ENCODE results near the gene FAM234A.
"Not testable (repeated sequence)": the region's sequence is repeated elsewhere in the genome, so short reads cannot be mapped to it uniquely, and the experiment has no call there.

The FAM234A gene

DNA sequence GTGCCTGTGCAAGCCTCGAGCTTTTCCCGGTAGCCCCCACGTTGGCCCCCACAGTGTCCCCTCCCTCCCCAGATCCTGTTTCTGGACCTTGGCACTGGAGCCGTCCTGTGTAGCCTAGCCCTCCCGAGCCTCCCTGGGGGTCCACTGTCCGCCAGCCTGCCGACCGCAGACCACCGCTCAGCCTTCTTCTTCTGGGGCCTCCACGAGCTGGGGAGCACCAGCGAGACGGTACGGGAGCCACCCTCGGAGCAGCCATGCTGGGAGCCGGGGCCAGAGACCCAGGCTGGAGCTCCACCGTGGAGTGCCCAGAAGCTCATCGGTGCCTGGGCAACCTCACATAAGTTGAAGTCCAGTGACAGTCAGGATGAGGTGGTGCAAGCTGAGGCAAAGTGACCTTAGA lies 29.3 kb downstream of the FAM234A start:
- Histone ChIP-seq H3K4me3 (ENCODE audit: low read depth, low read length) (no peak overlapping the region), H3K27me3 (replicated peaks) (no peaks in the 10 kb centered on the region), H3K27ac (no peak overlapping the region), H3K36me3 (replicated peaks) (peaks cover 27% of the 10 kb centered on the region)
- no peak for DNase-seq
- in situ Hi-C loops (cut with HindIII; ENCODE audit: low pct_ligation_motif_present, low sequenced_read_pairs) = no loop called here
- TF ChIP-seq, protein P1, sequence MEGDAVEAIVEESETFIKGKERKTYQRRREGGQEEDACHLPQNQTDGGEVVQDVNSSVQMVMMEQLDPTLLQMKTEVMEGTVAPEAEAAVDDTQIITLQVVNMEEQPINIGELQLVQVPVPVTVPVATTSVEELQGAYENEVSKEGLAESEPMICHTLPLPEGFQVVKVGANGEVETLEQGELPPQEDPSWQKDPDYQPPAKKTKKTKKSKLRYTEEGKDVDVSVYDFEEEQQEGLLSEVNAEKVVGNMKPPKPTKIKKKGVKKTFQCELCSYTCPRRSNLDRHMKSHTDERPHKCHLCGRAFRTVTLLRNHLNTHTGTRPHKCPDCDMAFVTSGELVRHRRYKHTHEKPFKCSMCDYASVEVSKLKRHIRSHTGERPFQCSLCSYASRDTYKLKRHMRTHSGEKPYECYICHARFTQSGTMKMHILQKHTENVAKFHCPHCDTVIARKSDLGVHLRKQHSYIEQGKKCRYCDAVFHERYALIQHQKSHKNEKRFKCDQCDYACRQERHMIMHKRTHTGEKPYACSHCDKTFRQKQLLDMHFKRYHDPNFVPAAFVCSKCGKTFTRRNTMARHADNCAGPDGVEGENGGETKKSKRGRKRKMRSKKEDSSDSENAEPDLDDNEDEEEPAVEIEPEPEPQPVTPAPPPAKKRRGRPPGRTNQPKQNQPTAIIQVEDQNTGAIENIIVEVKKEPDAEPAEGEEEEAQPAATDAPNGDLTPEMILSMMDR (IDR thresholded peaks at IDR 0.05; ENCODE audit: low read depth, low read length, missing control alignments) = no peak

DNA sequence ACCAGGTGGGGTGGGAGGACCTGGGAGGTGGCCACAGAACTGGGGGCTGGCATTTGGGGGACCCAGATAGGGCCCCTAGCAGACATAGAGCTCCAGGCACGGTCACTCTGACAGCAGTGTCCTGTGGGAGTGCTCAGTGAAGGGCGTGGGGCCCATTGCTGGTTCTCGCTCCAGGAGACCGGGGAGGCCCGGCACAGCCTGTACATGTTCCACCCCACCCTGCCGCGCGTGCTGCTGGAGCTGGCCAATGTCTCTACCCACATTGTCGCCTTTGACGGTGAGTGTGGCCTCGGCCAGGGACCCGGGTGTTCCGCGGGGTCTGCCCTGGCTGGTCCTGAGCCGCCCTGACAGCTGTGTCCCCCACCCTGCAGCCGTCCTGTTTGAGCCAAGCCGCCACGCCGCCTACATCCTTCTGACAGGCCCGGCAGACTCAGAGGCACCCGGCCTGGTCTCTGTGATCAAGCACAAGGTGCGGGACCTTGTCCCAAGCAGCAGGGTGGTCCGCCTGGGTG lies 29.9 kb downstream of the FAM234A start:
- no peak overlapping the region for H3K27ac ChIP-seq
- DNase-seq = no peak
- TF ChIP-seq, protein P1 (IDR thresholded peaks at IDR 0.05; ENCODE audit: low read depth, low read length, missing control alignments) = no peak
- H3K36me3 ChIP-seq (replicated peaks) = peaks cover 23% of the 10 kb centered on the region
- no peak overlapping the region for H3K4me3 ChIP-seq (ENCODE audit: low read depth, low read length)
- no peaks in the 10 kb centered on the region for H3K27me3 ChIP-seq (replicated peaks)
- in situ Hi-C loops (cut with HindIII; ENCODE audit: low pct_ligation_motif_present, low sequenced_read_pairs) = no loop called here

DNA sequence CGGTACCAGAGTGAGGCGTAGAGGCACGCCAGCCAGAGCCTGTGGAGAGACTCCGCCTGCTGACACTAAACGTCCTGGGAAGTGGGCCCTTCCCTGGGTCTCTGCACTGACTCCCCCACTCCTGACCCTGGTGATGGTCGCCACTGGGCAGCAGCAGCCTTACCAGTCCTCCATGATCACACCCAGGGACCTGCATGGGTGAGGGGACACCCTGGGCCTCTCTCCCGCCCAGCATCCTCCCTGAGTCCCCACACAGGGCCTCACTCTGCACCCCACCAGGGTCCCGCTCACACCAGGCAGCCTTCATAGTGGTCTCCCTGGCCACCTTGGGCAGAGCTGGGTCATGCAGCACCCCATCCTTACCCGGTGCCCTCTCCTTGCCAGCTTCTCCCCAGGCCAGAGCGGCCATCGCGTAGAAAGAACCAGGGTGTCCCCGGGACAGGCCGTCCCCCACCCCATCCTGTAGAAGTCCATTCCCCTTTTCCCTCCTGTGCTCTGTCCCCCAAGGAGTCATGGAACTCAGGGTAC lies 30.4 kb downstream of the FAM234A start:
- Histone ChIP-seq H3K27ac (no peak overlapping the region), H3K36me3 (replicated peaks) (peaks cover 19% of the 10 kb centered on the region), H3K4me3 (ENCODE audit: low read depth, low read length) (no peak overlapping the region), H3K27me3 (replicated peaks) (no peaks in the 10 kb centered on the region)
- in situ Hi-C loops (cut with HindIII; ENCODE audit: low pct_ligation_motif_present, low sequenced_read_pairs) = no loop called here
- no peak for DNase-seq
- TF ChIP-seq, protein P1 (IDR thresholded peaks at IDR 0.05; ENCODE audit: low read depth, low read length, missing control alignments) = no peak

DNA sequence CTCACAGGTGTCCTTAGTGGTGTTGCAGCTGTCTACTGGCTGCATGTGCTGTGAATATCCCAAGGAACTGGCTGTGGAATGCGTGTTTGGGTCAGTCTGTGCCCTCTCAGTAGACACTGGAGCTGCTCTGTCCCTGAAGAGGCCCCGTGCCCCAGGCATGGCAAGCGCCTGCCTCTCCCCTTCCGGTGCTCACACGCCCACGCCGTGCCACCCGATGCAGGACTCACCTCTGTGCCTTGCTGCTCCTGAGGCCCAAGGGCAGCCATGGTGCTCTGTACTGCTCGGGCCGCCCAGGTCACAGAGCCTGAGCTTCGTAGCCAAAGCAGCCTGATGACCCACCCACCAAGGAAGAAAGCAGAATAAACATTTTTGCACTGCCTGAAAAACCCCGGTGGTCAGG lies 31.1 kb downstream of the FAM234A start:
- no peak for DNase-seq
- TF ChIP-seq, protein P1 (IDR thresholded peaks at IDR 0.05; ENCODE audit: low read depth, low read length, missing control alignments) = no peak
- no peak overlapping the region for H3K4me3 ChIP-seq (ENCODE audit: low read depth, low read length)
- no peaks in the 10 kb centered on the region for H3K27me3 ChIP-seq (replicated peaks)
- no peak overlapping the region for H3K27ac ChIP-seq
- peaks cover 19% of the 10 kb centered on the region for H3K36me3 ChIP-seq (replicated peaks)
- in situ Hi-C loops (cut with HindIII; ENCODE audit: low pct_ligation_motif_present, low sequenced_read_pairs) = no loop called here

DNA sequence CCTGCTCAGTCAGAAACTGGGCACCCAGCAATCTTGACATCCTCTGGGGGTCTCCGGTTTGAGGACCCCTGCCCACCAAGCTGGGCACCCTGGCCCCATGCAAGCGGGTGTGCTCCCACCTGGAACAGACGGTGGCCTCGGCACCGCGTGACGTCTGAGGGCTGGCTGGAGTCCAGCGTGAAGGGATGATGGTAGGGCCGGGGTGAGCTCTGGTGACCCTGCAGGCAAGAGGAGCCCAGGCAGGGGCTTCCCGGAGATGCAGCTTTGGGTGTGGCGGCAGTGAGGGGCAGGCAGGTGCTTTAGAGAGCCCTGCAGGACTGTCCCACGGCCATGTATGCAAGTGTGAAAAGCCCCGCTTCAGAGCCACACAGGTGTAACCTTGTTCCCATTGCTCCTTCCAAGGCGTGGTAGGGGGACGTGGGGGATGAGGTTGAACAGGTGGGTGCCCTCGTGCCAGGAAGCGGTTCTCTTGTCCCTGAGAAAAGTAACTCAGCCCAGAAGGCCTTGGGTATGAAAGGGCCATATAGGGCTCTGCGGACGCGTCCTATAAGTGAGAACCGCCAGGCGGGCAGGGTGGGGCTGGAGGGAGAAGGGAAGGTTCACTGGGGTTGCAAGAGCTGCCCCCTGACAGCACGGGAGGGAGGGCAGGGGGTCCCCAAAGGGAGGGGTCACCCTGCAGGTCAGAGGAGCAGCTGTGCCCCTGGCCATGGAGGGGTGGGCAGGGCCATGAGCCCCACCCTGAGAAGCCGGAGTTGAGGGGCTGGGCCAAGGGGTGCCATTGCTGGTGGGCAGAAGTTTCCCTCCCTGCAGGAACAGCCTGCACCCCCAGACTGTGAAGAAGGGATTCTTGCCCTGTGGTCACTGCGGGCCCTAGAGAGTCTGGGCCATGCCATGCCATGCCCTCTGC lies 31.9 kb downstream of the FAM234A start:
- Histone ChIP-seq H3K27me3 (replicated peaks) (no peaks in the 10 kb centered on the region), H3K27ac (no peak overlapping the region), H3K4me3 (ENCODE audit: low read depth, low read length) (no peak overlapping the region), H3K36me3 (replicated peaks) (peaks cover 16% of the 10 kb centered on the region)
- in situ Hi-C loops (cut with HindIII; ENCODE audit: low pct_ligation_motif_present, low sequenced_read_pairs) = no loop called here
- TF ChIP-seq, protein P1 (IDR thresholded peaks at IDR 0.05; ENCODE audit: low read depth, low read length, missing control alignments) = no peak
- DNase-seq = no peak

DNA sequence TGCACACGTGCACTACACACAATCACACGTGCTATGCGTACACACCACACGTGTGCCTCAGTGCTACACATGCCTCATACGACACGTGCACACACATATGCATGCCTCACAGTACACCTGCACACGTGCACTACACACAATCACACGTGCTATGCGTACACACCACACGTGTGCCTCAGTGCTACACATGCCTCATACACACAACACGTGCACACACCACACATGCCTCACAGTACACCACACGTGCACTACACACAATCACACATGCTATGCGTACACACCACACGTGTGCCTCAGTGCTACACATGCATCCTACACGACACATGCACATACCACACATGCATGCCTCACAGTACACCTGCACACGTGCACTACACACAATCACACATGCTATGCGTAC lies 32.9 kb downstream of the FAM234A start:
- H3K27ac ChIP-seq; H3K36me3 ChIP-seq (replicated peaks); H3K27me3 ChIP-seq (replicated peaks); H3K4me3 ChIP-seq (ENCODE audit: low read depth, low read length); DNase-seq; in situ Hi-C loops (cut with HindIII; ENCODE audit: low pct_ligation_motif_present, low sequenced_read_pairs): not testable (repeated sequence)
